Fibroblast of the aortic adventitia (primary cell): ENCODE data around the gene ITPR1. TPM values are rescaled to one million over a fixed set of nuclear protein-coding genes. Genes with fewer than 3 reads are reported as not detected.

ENCODE experiments used
- DNase-seq: peaks from one replicate; pipeline ENCODE4 v3.0.0-alpha.2; 2010; ENCODE audit warnings: low read depth
- H3K4me3 ChIP-seq: 2 replicates; pipeline ENCODE4 v1.5.1; 2011; ENCODE audit warnings: low read depth, mild to moderate bottlenecking, control low read depth, low read length, moderate library complexity
- CTCF ChIP-seq: IDR thresholded peaks from 2 replicates; pipeline ENCODE4 v1.5.1; 2011; ENCODE audit warnings: mild to moderate bottlenecking, low read length, control low read depth, inconsistent platforms; ENCODE audit not compliant: insufficient read depth
- total RNA-seq: library from RNA; depleted of rRNA; stranded (reverse); fragments of >200 nt; gene quantifications from 2 replicates; pipeline ENCODE4 v1.2.3, GENCODE V29; 2012; ENCODE audit warnings: low replicate concordance

The ITPR1 gene
- total RNA-seq, 1 donor: 8.9 TPM

- TF ChIP-seq CTCF: no peak
- no peak for DNase-seq
- no peak overlapping the region for H3K4me3 ChIP-seq
Measured at GRCh38 chr3:4552811-4553210, 59.7 kb downstream of the ITPR1 start.

DNA sequence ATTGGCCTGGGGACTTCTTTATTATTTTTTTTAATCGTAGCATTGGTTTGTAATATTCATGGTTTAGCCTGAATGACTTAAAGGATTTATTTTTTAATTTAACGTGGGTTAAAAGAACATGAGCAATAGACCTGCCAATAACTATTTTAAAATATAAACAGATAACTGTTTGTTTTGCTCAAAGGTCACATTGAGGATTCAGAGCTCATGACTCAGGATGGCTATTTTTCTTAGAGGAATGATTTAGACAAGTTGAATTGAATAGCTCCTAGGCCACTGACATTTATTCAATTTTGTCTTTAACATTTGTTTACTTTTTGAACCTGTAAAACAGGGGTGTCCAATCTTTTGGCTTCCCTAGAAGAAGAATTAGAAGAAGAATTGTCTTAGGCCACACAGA lies 68.5 kb downstream of the ITPR1 start:
- H3K4me3 ChIP-seq: no peak overlapping the region
- DNase-seq: no peak
- TF ChIP-seq CTCF: no peak

- TF ChIP-seq CTCF: no peak
- DNase-seq: no peak
- no peak overlapping the region for H3K4me3 ChIP-seq
Measured at GRCh38 chr3:4562595-4562994, 69.4 kb downstream of the ITPR1 start.

- DNase-seq: no peak
- no peak for TF ChIP-seq CTCF
- no peak overlapping the region for H3K4me3 ChIP-seq
Measured at GRCh38 chr3:4564270-4564669, 71.1 kb downstream of the ITPR1 start.

DNA sequence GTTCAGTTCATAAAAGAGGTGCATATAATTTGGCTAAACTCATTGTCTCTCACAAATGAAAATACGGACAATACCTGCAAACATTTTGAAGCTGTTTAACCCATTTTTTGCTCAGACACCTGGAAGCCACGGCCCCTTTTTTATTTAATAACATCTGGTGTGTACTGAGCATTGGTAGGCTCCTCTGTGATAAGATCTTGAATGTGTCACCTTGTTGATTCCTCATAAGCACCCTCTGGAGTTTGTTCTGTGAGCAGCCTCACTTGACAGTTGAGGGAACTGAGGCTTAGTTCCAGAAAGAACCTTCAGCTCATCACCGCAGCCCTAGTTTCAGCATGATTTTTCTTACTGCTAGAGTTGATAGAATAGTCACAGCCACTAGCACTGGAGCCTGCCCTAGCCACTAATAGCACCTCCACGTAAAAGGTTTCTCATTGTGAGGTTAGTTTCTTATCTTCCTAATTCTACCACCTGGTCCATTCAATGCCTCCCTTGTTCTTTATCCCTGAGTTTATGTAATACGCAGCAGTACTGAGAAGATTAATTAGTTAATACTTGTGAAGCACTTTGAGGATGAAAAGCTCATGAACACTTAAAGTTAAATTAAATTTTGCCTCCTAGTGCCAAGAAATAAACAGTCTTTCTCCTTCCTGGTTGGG lies 71.9 kb downstream of the ITPR1 start:
- no peak overlapping the region for H3K4me3 ChIP-seq
- DNase-seq: no peak
- no peak for TF ChIP-seq CTCF

DNA sequence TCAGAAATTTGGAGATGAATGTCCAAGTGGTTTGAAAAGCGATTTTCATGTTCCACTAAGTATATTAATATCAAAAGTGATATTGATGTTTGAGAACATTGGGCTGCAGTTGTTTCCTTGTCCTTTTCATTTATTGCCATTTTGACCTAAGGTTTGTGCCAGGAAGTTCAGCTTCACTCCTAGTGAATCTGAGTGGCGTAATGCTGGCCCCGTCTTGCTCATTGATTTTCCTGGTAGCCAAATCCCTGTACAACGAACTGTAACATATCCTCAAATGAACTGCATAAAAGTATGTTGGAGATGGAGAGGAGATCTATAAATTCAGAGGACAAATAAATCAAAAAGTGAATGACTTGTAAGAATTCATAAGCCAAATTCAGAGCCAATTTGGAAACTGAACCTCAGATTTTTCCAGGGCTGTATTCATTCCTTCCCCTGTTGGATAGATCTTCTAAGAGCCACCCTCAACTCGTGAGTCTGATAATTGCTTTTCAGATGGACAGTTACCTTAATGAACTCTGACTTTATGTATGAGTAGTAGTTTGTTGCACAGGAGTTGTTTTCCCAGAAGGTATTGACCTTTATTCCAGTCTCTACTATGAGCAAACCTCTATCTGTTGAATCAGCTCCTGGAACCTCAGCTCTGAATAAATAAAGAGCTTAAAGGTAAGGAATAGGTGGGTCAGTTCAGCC lies 72.8 kb downstream of the ITPR1 start:
- TF ChIP-seq CTCF: no peak
- no peak overlapping the region for H3K4me3 ChIP-seq

GRCh38 chr3:4568841-4569240 lies 75.7 kb downstream of the ITPR1 start:
- no peak overlapping the region for H3K4me3 ChIP-seq
- no peak for DNase-seq
- TF ChIP-seq CTCF: no peak

More for the DNA sequence above, 72.8 kb downstream of the ITPR1 start:
- no peak for DNase-seq
